Lower lobe of right lung (tissue), 2 donors: ENCODE results near the gene FILIP1L. TPM values are rescaled to one million over a fixed set of nuclear protein-coding genes. Genes with fewer than 3 reads are reported as not detected.

ENCODE experiments used
- ATAC-seq, 2 donors: fragments of 200-7000 bp; cut with Tn5 transposase; one replicate each; pipeline ENCODE4 v1.9.1; 2020 to 2022; ENCODE audit warnings: mild to moderate bottlenecking in 2 of 2, moderate library complexity in 2 of 2
- DNase-seq: peaks from one replicate; pipeline ENCODE4 v3.0.0-alpha.2; 2020
- H3K27ac ChIP-seq: fragments of 200-600 bp; one replicate; pipeline ENCODE4 v1.8.0; 2022
- H3K27me3 ChIP-seq: fragments of 200-600 bp; one replicate; pipeline ENCODE4 v1.8.0; 2022; ENCODE audit warnings: low read depth
- H3K36me3 ChIP-seq: fragments of 200-600 bp; one replicate; pipeline ENCODE4 v1.8.0; 2022; ENCODE audit warnings: mild to moderate bottlenecking
- H3K4me1 ChIP-seq: fragments of 200-600 bp; one replicate; pipeline ENCODE4 v1.8.0; 2022
- H3K4me3 ChIP-seq: fragments of 200-600 bp; one replicate; pipeline ENCODE4 v1.8.0; 2022; ENCODE audit warnings: mild to moderate bottlenecking
- H3K9me3 ChIP-seq: fragments of 200-600 bp; one replicate; pipeline ENCODE4 v1.8.0; 2022
- CTCF ChIP-seq: fragments of 200-600 bp; IDR thresholded peaks from one replicate; pipeline ENCODE4 v1.8.0; 2022; ENCODE audit warnings: antibody characterized with exemption, mild to moderate bottlenecking
- intact Hi-C: fragments of 100-400 bp; cut with DNase I; formaldehyde crosslinking; loops from one replicate; pipeline ENCODE4 v1.11.0; 2022
- total RNA-seq: library from RNA; stranded (reverse); fragmentation: NEBNext Ultra II Directional; extraction: Animal tissue kit (Norgen Biotek cat#: 25700); gene quantifications from one replicate; pipeline ENCODE4 v1.2.1, GENCODE V29; 2021
- donor health status: DM: no; HTN: yes; CAD: no; lungs with severe emphysema.

The FILIP1L gene
- total RNA-seq, 1 donor from 2014 or later: 25.0 TPM

DNA sequence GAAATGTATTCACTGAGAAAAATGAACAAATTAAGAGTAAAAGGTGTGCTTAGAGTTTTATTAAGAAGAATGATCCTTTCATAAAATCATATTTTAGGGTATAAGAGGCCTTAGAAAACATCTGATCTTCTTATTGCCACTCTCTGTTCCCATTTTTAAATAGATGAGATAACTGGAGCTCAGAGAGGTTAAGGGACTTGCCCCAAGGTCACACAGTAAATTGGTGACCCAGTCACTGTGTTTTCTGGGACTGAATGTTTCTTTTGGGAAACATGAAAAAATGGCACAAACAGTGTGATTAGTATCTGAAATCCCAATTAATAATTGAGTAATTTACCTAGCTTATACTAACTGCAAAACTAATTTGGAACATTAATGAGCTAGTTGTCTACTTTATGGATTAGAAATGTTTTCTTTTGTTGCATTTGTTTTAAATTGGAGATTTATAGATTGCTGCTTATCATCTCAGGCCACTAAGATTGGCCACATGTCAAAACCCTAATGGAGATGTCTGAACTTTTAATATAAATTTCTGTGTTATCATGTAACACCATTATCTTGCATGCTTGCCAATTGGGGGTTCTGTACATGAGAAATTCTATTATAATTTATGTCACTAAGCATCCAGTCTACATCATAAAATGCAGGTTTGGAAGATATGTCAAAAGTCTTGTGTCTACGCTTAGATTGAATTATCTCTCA is 231.7 kb downstream of the FILIP1L start:
- no peak for DNase-seq
- Histone ChIP-seq H3K27ac (no peak overlapping the region), H3K27me3 (no peaks in the 10 kb centered on the region), H3K36me3 (no peaks in the 10 kb centered on the region), H3K9me3 (no peaks in the 10 kb centered on the region), H3K4me1 (peaks cover 25% of the 10 kb centered on the region), H3K4me3 (no peak overlapping the region)
- ATAC-seq: no peak
- TF ChIP-seq CTCF: no peak
- intact Hi-C loops: no loop called here

DNA sequence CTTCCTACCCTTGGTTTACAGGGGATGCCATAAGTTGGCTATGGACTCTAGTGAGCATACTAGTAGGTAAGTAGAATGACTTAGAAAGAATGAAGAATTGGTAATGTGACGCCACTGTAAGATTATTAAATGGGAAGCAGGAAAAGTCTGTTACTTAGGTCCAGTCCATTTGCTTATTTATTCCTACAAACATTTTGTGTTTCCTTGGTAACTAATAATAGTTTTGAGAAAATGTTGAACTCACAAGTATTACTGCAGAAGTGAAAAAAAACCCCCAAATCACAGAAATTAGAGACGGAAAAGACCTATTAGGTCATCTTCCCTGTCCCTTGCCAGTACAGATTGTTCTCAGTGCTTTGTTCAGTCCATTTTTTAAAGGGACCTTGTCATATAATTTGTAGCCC is 233.2 kb downstream of the FILIP1L start:
- peak; percentile 31 to 53 for ATAC-seq
- H3K27ac ChIP-seq: peak overlapping the region; percentile 70
- H3K36me3 ChIP-seq: no peaks in the 10 kb centered on the region
- H3K4me3 ChIP-seq: no peak overlapping the region
- no peak for DNase-seq
- peaks cover 25% of the 10 kb centered on the region for H3K4me1 ChIP-seq
- H3K9me3 ChIP-seq: no peaks in the 10 kb centered on the region
- no peak for TF ChIP-seq CTCF
- intact Hi-C loops: no loop called here
- no peaks in the 10 kb centered on the region for H3K27me3 ChIP-seq

GRCh38 chr3:99879275-99879674 is 235.0 kb downstream of the FILIP1L start:
- no peak overlapping the region for H3K27ac ChIP-seq
- H3K9me3 ChIP-seq: no peaks in the 10 kb centered on the region

GRCh38 chr3:99878005-99878404 is 236.3 kb downstream of the FILIP1L start:
- Histone ChIP-seq H3K36me3 (no peaks in the 10 kb centered on the region), H3K4me1 (peaks cover 37% of the 10 kb centered on the region), H3K4me3 (no peak overlapping the region), H3K27me3 (no peaks in the 10 kb centered on the region), H3K9me3 (no peaks in the 10 kb centered on the region), H3K27ac (peak overlapping the region; percentile 21)
- intact Hi-C loops: no loop called here
- DNase-seq (no peak), ATAC-seq (peak in 1 of 2 donors; percentile 27)
- TF ChIP-seq CTCF: no peak

More at GRCh38 chr3:99879275-99879674, 235.0 kb downstream of the FILIP1L start:
- no peak for TF ChIP-seq CTCF
- Histone ChIP-seq H3K4me1 (peaks cover 33% of the 10 kb centered on the region), H3K27me3 (no peaks in the 10 kb centered on the region), H3K36me3 (no peaks in the 10 kb centered on the region), H3K4me3 (no peak overlapping the region)
- ATAC-seq: no peak
- intact Hi-C loops: no loop called here
- DNase-seq: no peak

- DNase-seq: no peak
- Histone ChIP-seq H3K4me1 (peaks cover 38% of the 10 kb centered on the region), H3K27me3 (no peaks in the 10 kb centered on the region), H3K36me3 (no peaks in the 10 kb centered on the region), H3K4me3 (no peak overlapping the region), H3K27ac (peak overlapping the region; percentile 93), H3K9me3 (no peaks in the 10 kb centered on the region)
- TF ChIP-seq CTCF: no peak
- ATAC-seq: no peak
- intact Hi-C loops: no loop called here
Measured at GRCh38 chr3:99877031-99877579, 237.2 kb downstream of the FILIP1L start.
